SW480 (cell line): ENCODE results near the gene AKR1B15.
"Not testable (repeated sequence)": the region's sequence is repeated elsewhere in the genome, so short reads cannot be mapped to it uniquely, and the experiment has no call there.

Experiments
- DNase-seq: peaks from one replicate; pipeline ENCODE4 v3.0.0-alpha.2; 2016; ENCODE audit warnings: low spot score

The AKR1B15 gene

GRCh38 chr7:134532954-134533218, 16.0 kb upstream of the AKR1B15 start:
- DNase-seq = no peak

- DNase-seq = peak; percentile 66
These were observed 15.6 kb upstream of the AKR1B15 start for GRCh38 chr7:134533288-134533771.

GRCh38 chr7:134534633-134535032, 14.3 kb upstream of the AKR1B15 start:
- no peak for DNase-seq

GRCh38 chr7:134535272-134535918, 13.5 kb upstream of the AKR1B15 start:
- DNase-seq = no peak

- no peak for DNase-seq
These were observed 13.0 kb upstream of the AKR1B15 start for GRCh38 chr7:134535919-134536299.

- DNase-seq = not testable (repeated sequence)
These were observed 12.4 kb upstream of the AKR1B15 start for GRCh38 chr7:134536558-134536957.

- DNase-seq = not testable (repeated sequence)
These were observed 11.6 kb upstream of the AKR1B15 start for GRCh38 chr7:134537273-134537781.

- DNase-seq = no peak
These were observed 9.4 kb upstream of the AKR1B15 start for GRCh38 chr7:134539380-134540004.

- DNase-seq = not testable (repeated sequence)
These were observed 7.3 kb upstream of the AKR1B15 start for GRCh38 chr7:134541501-134542194.

GRCh38 chr7:134542195-134542771, 6.6 kb upstream of the AKR1B15 start:
- no peak for DNase-seq

GRCh38 chr7:134545380-134545779, 3.5 kb upstream of the AKR1B15 start:
- DNase-seq = no peak

- no peak for DNase-seq
These were observed 3.0 kb upstream of the AKR1B15 start for GRCh38 chr7:134545918-134546317.

GRCh38 chr7:134546955-134547354, 2.0 kb upstream of the AKR1B15 start:
- DNase-seq = peak; percentile 24

GRCh38 chr7:134547397-134548054, 1.4 kb upstream of the AKR1B15 start:
- peak; percentile 61 for DNase-seq

GRCh38 chr7:134549366-134549765, 456 bp downstream of the AKR1B15 start:
- DNase-seq = no peak

GRCh38 chr7:134552105-134552504, 3.2 kb downstream of the AKR1B15 start:
- DNase-seq = no peak

- peak; percentile 9 for DNase-seq
These were observed 5.1 kb downstream of the AKR1B15 start for GRCh38 chr7:134553976-134554375.

- no peak for DNase-seq
These were observed 5.6 kb downstream of the AKR1B15 start for GRCh38 chr7:134554417-134554966.

- no peak for DNase-seq
These were observed 8.5 kb downstream of the AKR1B15 start for GRCh38 chr7:134557391-134557790.

- no peak for DNase-seq
These were observed 9.5 kb downstream of the AKR1B15 start for GRCh38 chr7:134558370-134558769.

GRCh38 chr7:134561616-134562015, 12.7 kb downstream of the AKR1B15 start:
- not testable (repeated sequence) for DNase-seq

GRCh38 chr7:134562136-134562535, 13.2 kb downstream of the AKR1B15 start:
- no peak for DNase-seq
